Stimulated activated CD4-positive, alpha-beta T cell treated with anti-CD3 and anti-CD28 coated beads, TNF-alpha, amount 100 ng/mL, for 24 hours (primary cell): ENCODE results near the gene CHD6.
"Not testable (repeated sequence)": the region's sequence is repeated elsewhere in the genome, so short reads cannot be mapped to it uniquely, and the experiment has no call there.

ENCODE experiments used
- DNase-seq, 3 experiments: peaks; one replicate each; pipeline ENCODE4 v3.0.0-alpha.2; 2020; ENCODE audit warnings: low read depth in 3 of 3

Gene CHD6

GRCh38 chr20:41547221-41547620 is 71.0 kb downstream of the CHD6 start:
- no peak for DNase-seq

- DNase-seq: no peak
Observed at GRCh38 chr20:41546535-41546934, 71.6 kb downstream of the CHD6 start.

- DNase-seq: no peak
Observed at GRCh38 chr20:41544472-41544871, 73.7 kb downstream of the CHD6 start.

GRCh38 chr20:41540918-41541317 is 77.3 kb downstream of the CHD6 start:
- DNase-seq: no peak

GRCh38 chr20:41540459-41540858 is 77.7 kb downstream of the CHD6 start:
- no peak for DNase-seq

- DNase-seq: no peak
Observed at GRCh38 chr20:41538810-41539596, 79.2 kb downstream of the CHD6 start.

GRCh38 chr20:41537865-41538264 is 80.3 kb downstream of the CHD6 start:
- no peak for DNase-seq

- not testable (repeated sequence) for DNase-seq
Observed at GRCh38 chr20:41535551-41535950, 82.6 kb downstream of the CHD6 start.

- DNase-seq: no peak
Observed at GRCh38 chr20:41534842-41535241, 83.3 kb downstream of the CHD6 start.

GRCh38 chr20:41534170-41534569 is 84.0 kb downstream of the CHD6 start:
- DNase-seq: no peak

GRCh38 chr20:41533537-41534136 is 84.5 kb downstream of the CHD6 start:
- DNase-seq: no peak

- no peak for DNase-seq
Observed at GRCh38 chr20:41532935-41533334, 85.2 kb downstream of the CHD6 start.

- no peak for DNase-seq
Observed at GRCh38 chr20:41531518-41532275, 86.5 kb downstream of the CHD6 start.

- DNase-seq: no peak
Observed at GRCh38 chr20:41530923-41531322, 87.3 kb downstream of the CHD6 start.

GRCh38 chr20:41526327-41526726 is 91.8 kb downstream of the CHD6 start:
- DNase-seq: no peak

- no peak for DNase-seq
Observed at GRCh38 chr20:41524980-41525613, 93.1 kb downstream of the CHD6 start.

- no peak for DNase-seq
Observed at GRCh38 chr20:41523857-41524256, 94.3 kb downstream of the CHD6 start.

- no peak for DNase-seq
Observed at GRCh38 chr20:41513829-41514228, 104.3 kb downstream of the CHD6 start.

GRCh38 chr20:41512624-41513023 is 105.6 kb downstream of the CHD6 start:
- no peak for DNase-seq

GRCh38 chr20:41510847-41511450 is 107.2 kb downstream of the CHD6 start:
- DNase-seq: no peak

- no peak for DNase-seq
Observed at GRCh38 chr20:41510224-41510623, 108.0 kb downstream of the CHD6 start.
